ENCODE measurements around the gene BMPR1B. TPM values are rescaled to one million over a fixed set of nuclear protein-coding genes. Genes with fewer than 3 reads are reported as not detected.

Gene BMPR1B
- total and polyA plus RNA-seq, 2 of the 8 experiments (the other 6 are each of a cell fraction or from before 2014, with no cell fraction given), result 0.14 to 1.1 TPM

DNA sequence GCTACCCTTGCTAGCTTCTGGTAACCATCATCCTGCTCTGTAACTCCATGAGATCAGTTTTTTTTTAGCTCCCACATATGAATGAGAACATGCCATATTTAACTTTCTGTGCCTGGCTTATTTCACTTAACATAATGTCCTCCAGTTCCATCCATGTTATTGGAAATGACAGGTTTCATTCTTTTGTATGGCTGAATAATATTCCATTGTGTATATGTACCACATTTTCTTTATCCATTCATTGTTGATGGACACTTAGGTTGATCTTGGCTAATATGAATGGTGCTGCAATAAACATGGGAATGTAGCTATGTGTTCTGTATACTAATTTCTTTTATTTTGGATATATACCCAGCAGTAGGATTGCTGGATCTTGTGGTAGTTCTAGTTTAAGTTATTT, 204.7 kb downstream of the BMPR1B start:
- Histone ChIP-seq H2BK20ac (ENCODE audit: low read length) (no peak overlapping the region), H2BK120ac (replicated peaks; ENCODE audit: low read depth, low read length) (no peak overlapping the region), H3K4me2 (ENCODE audit: insufficient read depth in 1 of 2, low read depth in 2 of 2, low read length in 2 of 2) (no peak overlapping the region), H3K4me1 (replicated peaks in 1 of 4; ENCODE audit: control insufficient read depth in 3 of 4, insufficient read depth in 4 of 4, low read length in 3 of 4) (no peaks in the 10 kb centered on the region), H2AFZ (ENCODE audit: low read length) (no peak overlapping the region), H3K27me3 (replicated peaks in 1 of 4; ENCODE audit: control insufficient read depth in 3 of 4, extremely low read depth in 1 of 4, insufficient read depth in 3 of 4, low read length in 3 of 4) (no peaks in the 10 kb centered on the region), H4K91ac (replicated peaks; ENCODE audit: insufficient read length, low read length) (no peak overlapping the region), H3K14ac (ENCODE audit: insufficient read length) (no peak overlapping the region), H2BK12ac (ENCODE audit: low read depth, low read length) (no peak overlapping the region), H4K5ac (ENCODE audit: insufficient read length, low read depth, low read length) (no peak overlapping the region), H3K23ac (ENCODE audit: insufficient read length) (no peak overlapping the region), H3K9ac (replicated peaks in 1 of 4; ENCODE audit: extremely low read depth in 1 of 4, low read depth in 3 of 4, low read length in 3 of 4) (no peak overlapping the region), H4K8ac (ENCODE audit: extremely low read depth, insufficient read depth, low read length) (no peak overlapping the region), H2BK5ac (ENCODE audit: low read depth, low read length) (no peak overlapping the region), H2BK15ac (ENCODE audit: low read length) (no peak overlapping the region), H3K27ac (ENCODE audit: low read depth, low read length) (no peak overlapping the region), H3K4me3 (ENCODE audit: extremely low read depth in 1 of 4, insufficient read depth in 2 of 4, low read depth in 3 of 4, low read length in 4 of 4) (no peak overlapping the region), H3K9me3 (ENCODE audit: insufficient read depth in 2 of 2, low read depth in 1 of 2, low read length in 1 of 2) (no peaks in the 10 kb centered on the region), H3K79me1 (ENCODE audit: low read depth, low read length) (no peaks in the 10 kb centered on the region), H3K56ac (replicated peaks; ENCODE audit: insufficient read length, low read depth, low read length) (no peak overlapping the region), H3K23me2 (ENCODE audit: low read depth, low read length) (no peaks in the 10 kb centered on the region), H3K18ac (ENCODE audit: extremely low read depth, low read length) (no peak overlapping the region), H3K36me3 (ENCODE audit: control insufficient read depth in 2 of 4, insufficient read depth in 4 of 4, low read length in 3 of 4) (no peaks in the 10 kb centered on the region), H3K4ac (replicated peaks; ENCODE audit: insufficient read length, low read depth, low read length) (no peak overlapping the region), H4K20me1 (replicated peaks in 1 of 2; ENCODE audit: control insufficient read depth in 1 of 2, insufficient read depth in 2 of 2, low read length in 2 of 2) (no peaks in the 10 kb centered on the region), H3K79me2 (ENCODE audit: control insufficient read depth in 1 of 2, insufficient read depth in 2 of 2, low read length in 2 of 2) (no peaks in the 10 kb centered on the region), H2AK5ac (ENCODE audit: low read depth, low read length) (no peak overlapping the region)
- no peak for TF ChIP-seq MAFK (IDR thresholded peaks at IDR 0.05; ENCODE audit: low read depth, low read length)
- TF ChIP-seq CEBPB (IDR thresholded peaks at IDR 0.05; ENCODE audit: low read depth, low read length), result no peak
- FAIRE-seq (no peak), DNase-seq (ENCODE audit: low read depth in 1 of 2, low spot score in 2 of 2) (no peak)
- ChIA-PET POLR2A (ENCODE audit: partially characterized antibody) (no interaction called here), CTCF (ENCODE audit: partially characterized antibody) (interaction anchor here (0.6 kb wide), 1 partner anchor 599 kb away, joined by 3 read pairs; no protein-coding TSS in a partner anchor)

Measured in H1 (cell line).